ENCODE measurements around the gene NCR2. TPM values are rescaled to one million over a fixed set of nuclear protein-coding genes. Genes with fewer than 3 reads are reported as not detected.

NCR2 gene
- total RNA-seq, 1 experiment from 2014 or later, result not detected

DNA sequence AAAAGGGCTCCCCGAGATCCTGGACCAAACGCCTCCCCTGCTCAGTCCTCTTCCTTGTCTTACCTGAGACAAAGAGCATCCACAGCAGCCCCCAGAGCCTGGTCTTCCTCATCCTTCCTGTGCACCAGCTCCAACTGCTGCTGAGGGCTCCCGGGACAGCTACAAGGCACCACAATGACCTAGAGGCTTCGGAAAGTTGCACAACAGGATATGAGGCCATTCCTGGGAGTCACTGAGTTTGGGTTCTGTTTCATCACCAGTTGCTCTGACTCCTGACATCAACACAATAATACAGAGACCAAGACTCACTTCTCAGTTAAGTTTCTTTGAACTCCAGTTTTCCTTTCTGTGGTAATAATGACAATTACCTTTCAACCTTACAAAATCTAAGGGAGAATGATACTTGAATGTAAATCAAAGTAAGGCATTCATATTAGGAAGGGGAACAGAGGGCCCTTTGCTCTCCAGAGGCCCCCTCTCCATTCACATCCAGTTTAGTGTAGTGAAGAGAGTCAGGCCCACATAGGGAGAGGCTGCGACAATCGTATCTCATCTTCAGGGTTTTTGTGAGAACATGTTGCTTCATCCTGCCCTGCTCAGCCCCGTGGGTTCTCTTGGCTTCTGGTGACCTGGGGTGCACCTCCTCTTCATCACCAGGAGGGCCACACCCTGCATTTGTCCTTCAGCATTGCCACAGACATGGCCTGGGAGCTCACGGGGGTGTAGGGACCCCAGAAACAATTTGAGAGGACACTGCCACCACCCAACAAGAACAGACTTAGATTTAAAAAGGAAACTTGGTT, 48.7 kb upstream of the NCR2 start, which contains the start of gene TREM1:
Gene TREM1, minus strand, starts transcription at position 139 of the 803 bp plus-strand sequence. Its CDS starts 27 bp downstream, at position 112.
- no peaks in the 10 kb centered on the region for H3K23me2 ChIP-seq (ENCODE audit: insufficient read length, low read depth, low read length, poor library complexity, severe bottlenecking)
- H3K9ac ChIP-seq (ENCODE audit: extremely low read depth, insufficient read length, low read length), result no peak within 1 kb of the TSS
- peaks cover 3% of the 10 kb centered on the region; the same call in 1 of the 2 replicates for H3K27me3 ChIP-seq (ENCODE audit: insufficient read depth, low read length)
- Mint-ChIP-seq H3K4me1 (peaks cover 31 to 32% of the 10 kb centered on the region in 2 experiments), H3K27me3 (ENCODE audit: low read depth) (peaks cover 29% of the 10 kb centered on the region), H3K9me3 (no peaks in the 10 kb centered on the region), H3K27ac (no peak within 1 kb of the TSS; a peak in 1 of 7 replicates), H3K36me3 (ENCODE audit: insufficient read depth in 1 of 3, low read depth in 3 of 3) (no peaks in the 10 kb centered on the region), H3K4me3 (no peak within 1 kb of the TSS; a peak in 1 of 5 replicates)
- H4K5ac ChIP-seq (ENCODE audit: insufficient read length, low read depth, low read length), result no peak within 1 kb of the TSS
- H2BK15ac ChIP-seq (ENCODE audit: low read depth, low read length), result no peak within 1 kb of the TSS
- TF ChIP-seq CTCF (conservative IDR thresholded peaks at IDR 0.05), result no peak
- no peak within 1 kb of the TSS for H2BK5ac ChIP-seq (ENCODE audit: insufficient read length, low read length)
- H3K18ac ChIP-seq (ENCODE audit: insufficient read length, low read depth, low read length), result no peak within 1 kb of the TSS
- no peak within 1 kb of the TSS for H3K27ac ChIP-seq (ENCODE audit: insufficient read length, low read depth, low read length)
- no peaks in the 10 kb centered on the region for H4K20me1 ChIP-seq (ENCODE audit: control insufficient read depth, insufficient read depth, insufficient read length)
- no peak for DNase-seq
- H3K4me1 ChIP-seq (ENCODE audit: insufficient read depth, low read length), result no peaks in the 10 kb centered on the region
- WGBS (ENCODE audit: extremely low coverage, insufficient read length, low lambda C conversion rate), result no CpG with 5 or more reads among the region's 8 CpGs
- H2BK20ac ChIP-seq (ENCODE audit: low read depth, low read length, poor library complexity, severe bottlenecking), result no peak within 1 kb of the TSS
- no peak within 1 kb of the TSS for H3K14ac ChIP-seq (ENCODE audit: insufficient read depth, low read length)
- no peak within 1 kb of the TSS for H4K8ac ChIP-seq (replicated peaks; ENCODE audit: insufficient read length, low read depth, low read length)
- H2AFZ ChIP-seq (ENCODE audit: low read length), result no peak within 1 kb of the TSS
- no peak within 1 kb of the TSS for H3K4me2 ChIP-seq (ENCODE audit: insufficient read depth, insufficient read length, low read length)
- no peak within 1 kb of the TSS for H2BK12ac ChIP-seq (ENCODE audit: insufficient read length, low read depth, low read length)
- H2BK120ac ChIP-seq (ENCODE audit: low read depth, low read length, poor library complexity, severe bottlenecking), result no peak within 1 kb of the TSS
- H3K79me2 ChIP-seq (ENCODE audit: insufficient read depth, low read length), result no peaks in the 10 kb centered on the region
- H4K91ac ChIP-seq (ENCODE audit: insufficient read length, low read depth, low read length), result no peak within 1 kb of the TSS
- no peak within 1 kb of the TSS for H3K56ac ChIP-seq (ENCODE audit: insufficient read length, low read depth, low read length)
- no peak within 1 kb of the TSS for H3T11ph ChIP-seq (ENCODE audit: low read length)
- no peak within 1 kb of the TSS for H3K23ac ChIP-seq (ENCODE audit: insufficient read length, low read depth, low read length)
- H3K79me1 ChIP-seq (ENCODE audit: insufficient read depth, low read depth, low read length, poor library complexity, severe bottlenecking), result no peaks in the 10 kb centered on the region
- H2AK5ac ChIP-seq (ENCODE audit: insufficient read length, low read length), result no peak within 1 kb of the TSS
- no peak within 1 kb of the TSS for H3K4ac ChIP-seq (ENCODE audit: low read depth, low read length)
- no peaks in the 10 kb centered on the region for H3K9me3 ChIP-seq (ENCODE audit: control insufficient read depth, low read depth, low read length)

All from H9 (cell line).